Lung (tissue), 12 donors: Measurements from ENCODE around the gene DAPP1. TPM values are rescaled to one million over a fixed set of nuclear protein-coding genes. Genes with fewer than 3 reads are reported as not detected.
A peak's percentile ranks its signal among the peaks of the same experiment; 100 is the strongest.

Source experiments
- ATAC-seq: fragments of 200-7000 bp; cut with Tn5 transposase; one replicate; pipeline ENCODE4 v1.9.1; 2020; ENCODE audit warnings: moderate number of reproducible peaks; ENCODE audit not compliant: insufficient read depth, low FRiP score
- DNase-seq, 3 donors: peaks; one replicate each; pipeline ENCODE4 v3.0.0-alpha.2; 2013 to 2017
- H3K27ac ChIP-seq, 2 donors: one replicate each; pipeline ENCODE4 v1.5.1; 2013; ENCODE audit warnings: mild to moderate bottlenecking in 2 of 2, moderate library complexity in 2 of 2, control low read depth in 1 of 2, inconsistent platforms in 1 of 2, low read depth in 1 of 2, low read length in 1 of 2
- H3K27me3 ChIP-seq, 3 donors: one replicate each; pipeline ENCODE4 v1.5.1; 2013; ENCODE audit warnings: low read length in 2 of 3; ENCODE audit not compliant: control insufficient read depth in 3 of 3, insufficient read depth in 3 of 3
- H3K36me3 ChIP-seq, 4 donors: one replicate each; pipeline ENCODE4 v1.5.1; 2013; ENCODE audit warnings: low read length in 4 of 4, mild to moderate bottlenecking in 1 of 4, moderate library complexity in 1 of 4; ENCODE audit not compliant: control insufficient read depth in 4 of 4, insufficient read depth in 4 of 4
- H3K4me1 ChIP-seq, 5 donors: one replicate each; pipeline ENCODE4 v1.5.1; 2013; ENCODE audit warnings: low read length in 5 of 5, mild to moderate bottlenecking in 2 of 5, moderate library complexity in 1 of 5; ENCODE audit not compliant: control insufficient read depth in 5 of 5, insufficient read depth in 5 of 5
- H3K4me3 ChIP-seq: one replicate; pipeline ENCODE4 v1.5.1; 2013; ENCODE audit warnings: mild to moderate bottlenecking, control low read depth, moderate library complexity
- H3K9ac ChIP-seq, 2 donors: one replicate each; pipeline ENCODE4 v1.5.1; 2013; ENCODE audit warnings: low read length in 2 of 2, control low read depth in 1 of 2; ENCODE audit not compliant: insufficient read depth in 1 of 2
- H3K9me3 ChIP-seq, 4 donors: one replicate each; pipeline ENCODE4 v1.5.1; 2013; ENCODE audit warnings: low read length in 3 of 4, mild to moderate bottlenecking in 1 of 4, moderate library complexity in 1 of 4; ENCODE audit not compliant: control insufficient read depth in 4 of 4, insufficient read depth in 3 of 4
- CTCF ChIP-seq: IDR thresholded peaks from 2 replicates; pipeline ENCODE4 v1.5.1; 2012; ENCODE audit warnings: mild to moderate bottlenecking; ENCODE audit errors: control extremely low read depth, extremely low read depth
- WGBS, 2 donors: extraction: QIAGEN DNeasy Blood & Tissue Kit; methylation state at CpG; one replicate each; pipeline ENCODE4 v1.1.7; 2013; 5-methylcytosine and 5-hydroxymethylcytosine counted together
- polyA plus RNA-seq, 2 donors: library from polyadenylated mRNA; stranded (reverse); fragments of 200-250 nt; gene quantifications; one replicate each; pipeline ENCODE4 v1.2.1, GENCODE V29; 2013
- total RNA-seq, 2 donors: library from RNA; depleted of rRNA in 1 of 2; stranded (reverse); fragments of >200 nt in 1 of 2; gene quantifications; one replicate each; pipeline ENCODE4 v1.2.1, GENCODE V29; 2014 to 2021
- donor health status: control.
- donor health status: control.
- donor health status: Bipolar disorder and iron deficiency.
- donor health status: healthy.
- donor health status: DM: yes; HTN: yes; CAD: no.

DAPP1 gene
- total and polyA plus RNA-seq, 4 donors, result 2.6 to 24.6 (median 11.7) TPM

- no peaks in the 10 kb centered on the region for H3K36me3 ChIP-seq
- WGBS, 2 donors, result 44% methylated on average over 5 of the region's 5 CpGs
- H3K9ac ChIP-seq, result no peak overlapping the region
- H3K4me1 ChIP-seq, result peaks cover 0 to 43% (median 4%) of the 10 kb centered on the region in 5 donors
- H3K9me3 ChIP-seq, result no peaks in the 10 kb centered on the region
- DNase-seq (no peak), ATAC-seq (no peak)
- no peaks in the 10 kb centered on the region for H3K27me3 ChIP-seq
- no peak overlapping the region for H3K4me3 ChIP-seq
- no peak for TF ChIP-seq CTCF
- H3K27ac ChIP-seq, result no peak overlapping the region
These were observed 44.7 kb downstream of the DAPP1 start for GRCh38 chr4:99861120-99861905.

- no peaks in the 10 kb centered on the region for H3K27me3 ChIP-seq
- DNase-seq, result peak; percentile 38 to 95 (median 93)
- no peak overlapping the region for H3K27ac ChIP-seq
- TF ChIP-seq CTCF, result no peak
- H3K36me3 ChIP-seq, result no peaks in the 10 kb centered on the region
- no peak overlapping the region for H3K4me3 ChIP-seq
- peaks cover 0 to 24% (median 3%) of the 10 kb centered on the region in 5 donors for H3K4me1 ChIP-seq
- H3K9ac ChIP-seq, result no peak overlapping the region
- H3K9me3 ChIP-seq, result peaks cover 0 to 2% (median 0%) of the 10 kb centered on the region in 4 donors
- WGBS, 2 donors, result 45 to 78% methylated on average over 3 of the region's 3 CpGs
- no peak for ATAC-seq
These were observed 47.2 kb downstream of the DAPP1 start for GRCh38 chr4:99863804-99864203.

- TF ChIP-seq CTCF, result no peak
- Histone ChIP-seq H3K9ac (no peak overlapping the region), H3K9me3 (peaks cover 0 to 2% (median 0%) of the 10 kb centered on the region in 4 donors), H3K4me3 (no peak overlapping the region), H3K27ac (no peak overlapping the region), H3K36me3 (no peaks in the 10 kb centered on the region), H3K27me3 (no peaks in the 10 kb centered on the region), H3K4me1 (peaks cover 0 to 17% (median 3%) of the 10 kb centered on the region in 5 donors)
- DNase-seq (no peak), ATAC-seq (no peak)
- WGBS, 2 donors, result 67 to 77% methylated on average over 8 of the region's 8 CpGs
These were observed 51.5 kb downstream of the DAPP1 start for GRCh38 chr4:99868126-99868596.
